HCT116 (cell line): Measurements from ENCODE around the gene CCNYL1. TPM values are rescaled to one million over a fixed set of nuclear protein-coding genes. Genes with fewer than 3 reads are reported as not detected.

Source experiments
- ATAC-seq: fragments of 200-7000 bp; cut with Tn5 transposase; 2 replicates; pipeline ENCODE4 v1.9.1; 2020; ENCODE audit warnings: mild to moderate bottlenecking, moderate library complexity
- BruUV-seq: library from RNA; stranded (reverse); fragments of 400-500 nt; replicated peaks from 2 replicates; lab custom pipeline; 2021; lab: Mats Ljungman, UMichigan
- CTCF ChIA-PET: fragments of 300-600 bp; sonication (Branson Sonifier 250); formaldehyde crosslinking; loops from one replicate; lab custom pipeline; 2021; ENCODE audit warnings: antibody characterized with exemption; lab: Charles Lee
- POLR2A ChIA-PET: fragments of 300-600, 350-600 bp; sonication (Branson Sonifier 250); formaldehyde crosslinking; loops from one replicate; lab custom pipeline; 2021; ENCODE audit warnings: antibody characterized with exemption; lab: Charles Lee
- RAD21 ChIA-PET, 2 experiments: fragments of 300-600 bp; sonication (Branson Sonifier 250); formaldehyde crosslinking; loops; one replicate each; lab custom pipeline; 2023; ENCODE audit warnings: low total read pairs in 2 of 2; ENCODE audit not compliant: uncharacterized antibody in 2 of 2, unreplicated experiment in 2 of 2, low non-redundant PET in 1 of 2; lab: Charles Lee
- DNase-seq: peaks from one replicate; pipeline ENCODE4 v3.0.0-alpha.2; 2010; ENCODE audit warnings: low read depth, low spot score
- H2AFZ ChIP-seq: fragments of 200-600 bp; shearing (Covaris generic), sonication (generic); 2 replicates; pipeline ENCODE4 v1.6.1; 2017; ENCODE audit warnings: low read depth, mixed run types, mixed read lengths, antibody characterized with exemption, low read length; ENCODE audit not compliant: poor library complexity, severe bottlenecking
- H3K27ac ChIP-seq: 2 replicates; pipeline ENCODE4 v1.5.1; 2012; ENCODE audit warnings: low read depth, low read length
- H3K27me3 ChIP-seq: fragments of 200-600 bp; sonication (generic); 2 replicates; pipeline ENCODE4 v1.6.1; 2016; ENCODE audit warnings: mixed run types, low read length, mixed read lengths; ENCODE audit not compliant: insufficient read depth
- H3K36me3 ChIP-seq, 2 experiments: fragments of 200-500 bp in 1 of 2; fragments of 200-600 bp in 1 of 2; sonication (Bioruptor generic) in 1 of 2; sonication (generic) in 1 of 2; 2 replicates each; pipeline versions ENCODE4 v1.5.1 to v1.6.1; 2014 to 2016; ENCODE audit warnings: low read length in 2 of 2, inconsistent platforms in 1 of 2, mixed read lengths in 1 of 2, mixed run types in 1 of 2; ENCODE audit not compliant: insufficient read depth in 2 of 2, control insufficient read depth in 1 of 2
- H3K4me1 ChIP-seq, 2 experiments: fragments of 200-600 bp in 1 of 2; sonication (generic) in 1 of 2; 2 replicates each; pipeline versions ENCODE4 v1.5.1 to v1.6.1; 2012 to 2017; ENCODE audit warnings: low read length in 2 of 2, inconsistent platforms in 1 of 2, mild to moderate bottlenecking in 1 of 2, mixed read lengths in 1 of 2, mixed run types in 1 of 2, moderate library complexity in 1 of 2; ENCODE audit not compliant: insufficient read depth in 2 of 2, control insufficient read depth in 1 of 2
- H3K4me2 ChIP-seq: fragments of 200-600 bp; sonication (generic); 2 replicates; pipeline ENCODE4 v1.6.1; 2017; ENCODE audit warnings: mixed run types, low read length, mixed read lengths
- H3K4me3 ChIP-seq, 2 experiments: fragments of 200-600 bp in 1 of 2; sonication (generic) in 1 of 2; replicated peaks in 1 of 2; 2 replicates each; pipeline ENCODE4 v1.5.1; 2011 to 2016; ENCODE audit warnings: low read length in 2 of 2, control low read depth in 1 of 2, low read depth in 1 of 2, mild to moderate bottlenecking in 1 of 2, mixed read lengths in 1 of 2, mixed run types in 1 of 2
- H3K79me2 ChIP-seq: fragments of 200-600 bp; sonication (generic); 2 replicates; pipeline ENCODE4 v1.6.1; 2017; ENCODE audit warnings: mild to moderate bottlenecking, mixed run types, low read length, moderate library complexity, mixed read lengths; ENCODE audit not compliant: insufficient read depth
- H3K9ac ChIP-seq: fragments of 200-600 bp; sonication (generic); 2 replicates; pipeline ENCODE4 v1.6.1; 2016; ENCODE audit warnings: low read length, mixed read lengths
- H3K9me2 ChIP-seq: fragments of 200-600 bp; sonication (generic), shearing (Covaris generic); 2 replicates; pipeline ENCODE4 v1.6.1; 2017; ENCODE audit warnings: mixed run types, mild to moderate bottlenecking, moderate library complexity; ENCODE audit not compliant: insufficient read depth
- H3K9me3 ChIP-seq, 2 experiments: fragments of 200-500 bp in 1 of 2; fragments of 200-600 bp in 1 of 2; sonication (Bioruptor generic) in 1 of 2; sonication (generic) in 1 of 2; 2 replicates each; pipeline ENCODE4 v1.6.1; 2014 to 2017; ENCODE audit warnings: low read length in 2 of 2, mixed read lengths in 2 of 2, inconsistent platforms in 1 of 2, low read depth in 1 of 2, mild to moderate bottlenecking in 1 of 2, mixed run types in 1 of 2, moderate library complexity in 1 of 2; ENCODE audit not compliant: control insufficient read depth in 1 of 2, insufficient read depth in 1 of 2
- H4K20me1 ChIP-seq: fragments of 200-600 bp; sonication (generic), shearing (Covaris generic); 2 replicates; pipeline ENCODE4 v1.6.1; 2017; ENCODE audit warnings: mixed run types, mild to moderate bottlenecking, moderate library complexity; ENCODE audit not compliant: insufficient read depth
- CBX3 ChIP-seq: IDR thresholded peaks from 2 replicates; pipeline ENCODE4 v1.6.1; 2012; ENCODE audit warnings: low read depth
- EGR1 ChIP-seq: IDR thresholded peaks from 2 replicates; pipeline ENCODE4 v1.6.1; 2012; ENCODE audit warnings: low read depth
- ELF1 ChIP-seq: IDR thresholded peaks from 2 replicates; pipeline ENCODE4 v1.6.1; 2012; ENCODE audit warnings: low read depth, borderline replicate concordance
- JUND ChIP-seq: IDR thresholded peaks from 2 replicates; pipeline ENCODE4 v1.6.1; 2012
- SRF ChIP-seq: IDR thresholded peaks from 2 replicates; pipeline ENCODE4 v1.6.1; 2012; ENCODE audit warnings: low read depth
- YY1 ChIP-seq: IDR thresholded peaks from 2 replicates; pipeline ENCODE4 v1.6.1; 2011; ENCODE audit warnings: low read length, low read depth, moderate library complexity, mild to moderate bottlenecking; ENCODE audit not compliant: insufficient replicate concordance; ENCODE audit errors: extremely low read depth
- intact Hi-C: fragments of 100-400 bp; cut with micrococcal nuclease; formaldehyde crosslinking; loops from 2 replicates; pipeline ENCODE4 v1.10.0; 2022
- total RNA-seq: library from RNA; stranded (reverse); gene quantifications from one replicate; pipeline ENCODE4 v1.2.1, GENCODE V29; 2021; ENCODE audit not compliant: unreplicated experiment
- TF ChIP-seq, protein P1 (sequence below), 3 experiments: fragments of 200-600 bp in 1 of 3; sonication (generic) in 1 of 3; IDR thresholded peaks in 2 of 3; conservative IDR thresholded peaks in 1 of 3; 2 replicates each; pipeline ENCODE4 v1.5.1; 2012 to 2017; ENCODE audit warnings: low read depth in 2 of 3, low read length in 2 of 3, antibody characterized with exemption in 1 of 3, borderline replicate concordance in 1 of 3, control low read depth in 1 of 3, mild to moderate bottlenecking in 1 of 3, mixed read lengths in 1 of 3, mixed run types in 1 of 3, moderate library complexity in 1 of 3; ENCODE audit not compliant: insufficient read depth in 1 of 3
- TF ChIP-seq, protein P2 (sequence below): IDR thresholded peaks from 2 replicates; pipeline ENCODE4 v1.6.1; 2012
- TF ChIP-seq, protein P3 (sequence below): IDR thresholded peaks from 2 replicates; pipeline ENCODE4 v1.6.1; 2012; ENCODE audit warnings: low read depth
- TF ChIP-seq, protein P4 (sequence below): IDR thresholded peaks from 2 replicates; pipeline ENCODE4 v1.6.1; 2012

CCNYL1 gene
- total RNA-seq, 1 experiment from 2014 or later, result 14.9 TPM

DNA sequence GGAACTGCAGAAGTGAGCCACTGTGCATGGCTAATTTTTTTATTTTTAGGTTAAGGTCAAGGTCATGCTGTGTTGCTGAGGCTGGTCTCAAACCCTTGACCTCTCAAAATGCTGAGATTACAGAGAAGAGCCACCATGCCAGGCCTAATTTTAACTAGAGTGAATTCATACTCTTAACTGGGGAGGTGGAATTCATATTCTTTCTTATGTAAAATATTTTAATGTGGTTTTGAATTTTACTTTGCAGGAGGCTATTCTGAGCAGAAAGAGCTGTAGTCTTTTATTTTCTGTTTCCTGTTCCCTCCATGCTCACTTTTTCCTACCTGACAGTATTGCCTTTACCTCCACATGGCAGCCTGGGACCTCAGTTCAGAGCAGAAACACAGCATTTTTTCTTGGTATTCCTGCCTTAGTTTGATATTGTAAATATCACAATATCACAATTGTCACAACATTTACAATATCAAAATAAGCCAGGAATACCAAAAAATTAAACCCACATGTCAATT is 37.1 kb upstream of the CCNYL1 start:
- no peaks in the 10 kb centered on the region for H3K27me3 ChIP-seq
- no peaks in the 10 kb centered on the region for H3K36me3 ChIP-seq
- H3K9ac ChIP-seq, result no peak overlapping the region
- no peak overlapping the region for H3K4me3 ChIP-seq
- H4K20me1 ChIP-seq, result no peaks in the 10 kb centered on the region
- no peaks in the 10 kb centered on the region for H3K9me2 ChIP-seq
- H3K4me1 ChIP-seq, result peaks cover 6 to 12% of the 10 kb centered on the region in 2 experiments; a peak in 3 of 4 replicates
- intact Hi-C loops, result no loop called here
- H3K27ac ChIP-seq, result no peak overlapping the region
- TF ChIP-seq CBX3, result no peak
- TF ChIP-seq, protein P1, sequence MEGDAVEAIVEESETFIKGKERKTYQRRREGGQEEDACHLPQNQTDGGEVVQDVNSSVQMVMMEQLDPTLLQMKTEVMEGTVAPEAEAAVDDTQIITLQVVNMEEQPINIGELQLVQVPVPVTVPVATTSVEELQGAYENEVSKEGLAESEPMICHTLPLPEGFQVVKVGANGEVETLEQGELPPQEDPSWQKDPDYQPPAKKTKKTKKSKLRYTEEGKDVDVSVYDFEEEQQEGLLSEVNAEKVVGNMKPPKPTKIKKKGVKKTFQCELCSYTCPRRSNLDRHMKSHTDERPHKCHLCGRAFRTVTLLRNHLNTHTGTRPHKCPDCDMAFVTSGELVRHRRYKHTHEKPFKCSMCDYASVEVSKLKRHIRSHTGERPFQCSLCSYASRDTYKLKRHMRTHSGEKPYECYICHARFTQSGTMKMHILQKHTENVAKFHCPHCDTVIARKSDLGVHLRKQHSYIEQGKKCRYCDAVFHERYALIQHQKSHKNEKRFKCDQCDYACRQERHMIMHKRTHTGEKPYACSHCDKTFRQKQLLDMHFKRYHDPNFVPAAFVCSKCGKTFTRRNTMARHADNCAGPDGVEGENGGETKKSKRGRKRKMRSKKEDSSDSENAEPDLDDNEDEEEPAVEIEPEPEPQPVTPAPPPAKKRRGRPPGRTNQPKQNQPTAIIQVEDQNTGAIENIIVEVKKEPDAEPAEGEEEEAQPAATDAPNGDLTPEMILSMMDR (IDR thresholded peaks at IDR 0.05 in 2 of 3, conservative IDR thresholded peaks at IDR 0.05 in 1 of 3; ENCODE audit: borderline replicate concordance in 1 of 3, insufficient read depth in 1 of 3, low read depth in 2 of 3, low read length in 2 of 3), result no peak
- no peak for TF ChIP-seq YY1
- no peak for TF ChIP-seq SRF
- TF ChIP-seq ELF1, result no peak
- TF ChIP-seq, protein P2, sequence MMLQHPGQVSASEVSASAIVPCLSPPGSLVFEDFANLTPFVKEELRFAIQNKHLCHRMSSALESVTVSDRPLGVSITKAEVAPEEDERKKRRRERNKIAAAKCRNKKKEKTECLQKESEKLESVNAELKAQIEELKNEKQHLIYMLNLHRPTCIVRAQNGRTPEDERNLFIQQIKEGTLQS, result no peak
- TF ChIP-seq EGR1, result no peak
- no peak for TF ChIP-seq JUND
- TF ChIP-seq, protein P3, sequence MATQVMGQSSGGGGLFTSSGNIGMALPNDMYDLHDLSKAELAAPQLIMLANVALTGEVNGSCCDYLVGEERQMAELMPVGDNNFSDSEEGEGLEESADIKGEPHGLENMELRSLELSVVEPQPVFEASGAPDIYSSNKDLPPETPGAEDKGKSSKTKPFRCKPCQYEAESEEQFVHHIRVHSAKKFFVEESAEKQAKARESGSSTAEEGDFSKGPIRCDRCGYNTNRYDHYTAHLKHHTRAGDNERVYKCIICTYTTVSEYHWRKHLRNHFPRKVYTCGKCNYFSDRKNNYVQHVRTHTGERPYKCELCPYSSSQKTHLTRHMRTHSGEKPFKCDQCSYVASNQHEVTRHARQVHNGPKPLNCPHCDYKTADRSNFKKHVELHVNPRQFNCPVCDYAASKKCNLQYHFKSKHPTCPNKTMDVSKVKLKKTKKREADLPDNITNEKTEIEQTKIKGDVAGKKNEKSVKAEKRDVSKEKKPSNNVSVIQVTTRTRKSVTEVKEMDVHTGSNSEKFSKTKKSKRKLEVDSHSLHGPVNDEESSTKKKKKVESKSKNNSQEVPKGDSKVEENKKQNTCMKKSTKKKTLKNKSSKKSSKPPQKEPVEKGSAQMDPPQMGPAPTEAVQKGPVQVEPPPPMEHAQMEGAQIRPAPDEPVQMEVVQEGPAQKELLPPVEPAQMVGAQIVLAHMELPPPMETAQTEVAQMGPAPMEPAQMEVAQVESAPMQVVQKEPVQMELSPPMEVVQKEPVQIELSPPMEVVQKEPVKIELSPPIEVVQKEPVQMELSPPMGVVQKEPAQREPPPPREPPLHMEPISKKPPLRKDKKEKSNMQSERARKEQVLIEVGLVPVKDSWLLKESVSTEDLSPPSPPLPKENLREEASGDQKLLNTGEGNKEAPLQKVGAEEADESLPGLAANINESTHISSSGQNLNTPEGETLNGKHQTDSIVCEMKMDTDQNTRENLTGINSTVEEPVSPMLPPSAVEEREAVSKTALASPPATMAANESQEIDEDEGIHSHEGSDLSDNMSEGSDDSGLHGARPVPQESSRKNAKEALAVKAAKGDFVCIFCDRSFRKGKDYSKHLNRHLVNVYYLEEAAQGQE, result no peak
- TF ChIP-seq, protein P4, sequence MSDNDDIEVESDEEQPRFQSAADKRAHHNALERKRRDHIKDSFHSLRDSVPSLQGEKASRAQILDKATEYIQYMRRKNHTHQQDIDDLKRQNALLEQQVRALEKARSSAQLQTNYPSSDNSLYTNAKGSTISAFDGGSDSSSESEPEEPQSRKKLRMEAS, result no peak
- BruUV-seq, result no TSS peak
- CTCF ChIA-PET, result no interaction called here
- no peak overlapping the region for H3K4me2 ChIP-seq
- POLR2A ChIA-PET, result no interaction called here
- H3K79me2 ChIP-seq, result no peaks in the 10 kb centered on the region
- no peaks in the 10 kb centered on the region for H3K9me3 ChIP-seq
- DNase-seq (no peak), ATAC-seq (no peak)
- no peak overlapping the region for H2AFZ ChIP-seq
- RAD21 ChIA-PET, result no interaction called here
